Posterior vena cava (tissue), 2 donors: ENCODE data around the gene FAM193B. TPM values are rescaled to one million over a fixed set of nuclear protein-coding genes. Genes with fewer than 3 reads are reported as not detected.
"Not testable (repeated sequence)": the region's sequence is repeated elsewhere in the genome, so short reads cannot be mapped to it uniquely, and the experiment has no call there.

Experiments
- DNase-seq: peaks from one replicate; pipeline ENCODE4 v3.0.0-alpha.2; 2020; ENCODE audit warnings: low spot score
- intact Hi-C, 2 donors: fragments of 100-400 bp; cut with DNase I; formaldehyde crosslinking; loops; one replicate each; pipeline versions ENCODE4 v1.14.1 to v1.14.2; 2022 to 2023
- total RNA-seq, 2 donors: library from RNA; stranded (reverse); fragmentation: NEBNext Ultra II Directional; extraction: Animal tissue kit (Norgen Biotek cat#: 25700); gene quantifications; one replicate each; pipeline ENCODE4 v1.2.1, GENCODE V29; 2021
- donor health status: DM: yes; HTN: yes; CAD: no.
- donor health status: DM: yes; HTN: yes; CAD: no.

The FAM193B gene
- total RNA-seq, 2 donors from 2014 or later: 33.6 to 36.5 TPM

GRCh38 chr5:177590406-177590805, 36.0 kb upstream of the FAM193B start:
- intact Hi-C loops: no loop called here
- DNase-seq: no peak

- intact Hi-C loops: no loop called here
- DNase-seq: peak; percentile 38
Measured at GRCh38 chr5:177588413-177588909, 34.1 kb upstream of the FAM193B start.

GRCh38 chr5:177578316-177578715, 24.0 kb upstream of the FAM193B start:
- intact Hi-C loops: no loop called here
- DNase-seq: no peak

- intact Hi-C loops: no loop called here
- no peak for DNase-seq
Measured at GRCh38 chr5:177576169-177576568, 21.8 kb upstream of the FAM193B start.

GRCh38 chr5:177575488-177575887, 21.1 kb upstream of the FAM193B start:
- no peak for DNase-seq
- intact Hi-C loops: no loop called here

- intact Hi-C loops: no loop called here
- DNase-seq: no peak
Measured at GRCh38 chr5:177569894-177570293, 15.5 kb upstream of the FAM193B start.

- intact Hi-C loops: no loop called here
- no peak for DNase-seq
Measured at GRCh38 chr5:177568326-177568725, 14.0 kb upstream of the FAM193B start.

- DNase-seq: no peak
- intact Hi-C loops: no loop called here
Measured at GRCh38 chr5:177565046-177565445, 10.7 kb upstream of the FAM193B start.

GRCh38 chr5:177559446-177559941, 5.1 kb upstream of the FAM193B start:
- DNase-seq, intact Hi-C loops: not testable (repeated sequence)

- DNase-seq: no peak
- intact Hi-C loops: no loop called here
Measured at GRCh38 chr5:177557796-177558195, 3.4 kb upstream of the FAM193B start.

- intact Hi-C loops: no loop called here
- no peak for DNase-seq
Measured at GRCh38 chr5:177557041-177557647, 2.8 kb upstream of the FAM193B start.

- intact Hi-C loops: no loop called here
- no peak for DNase-seq
Measured at GRCh38 chr5:177555665-177556064, 1.3 kb upstream of the FAM193B start.

GRCh38 chr5:177555228-177555627, 865 bp upstream of the FAM193B start:
- intact Hi-C loops: no loop called here
- DNase-seq: no peak

GRCh38 chr5:177553671-177554429, 513 bp downstream of the FAM193B start:
- intact Hi-C loops: no loop called here
- DNase-seq: peak; percentile 86

GRCh38 chr5:177552839-177553455, 1.4 kb downstream of the FAM193B start:
- no peak for DNase-seq
- intact Hi-C loops: no loop called here

GRCh38 chr5:177550122-177550521, 4.2 kb downstream of the FAM193B start:
- intact Hi-C loops: no loop called here

GRCh38 chr5:177548495-177548894, 5.9 kb downstream of the FAM193B start:
- intact Hi-C loops: no loop called here
- DNase-seq: no peak

More at GRCh38 chr5:177550122-177550521, 4.2 kb downstream of the FAM193B start:
- DNase-seq: no peak

GRCh38 chr5:177547736-177548135, 6.6 kb downstream of the FAM193B start:
- no peak for DNase-seq
- intact Hi-C loops: no loop called here

GRCh38 chr5:177546258-177546741, 8.1 kb downstream of the FAM193B start:
- intact Hi-C loops: no loop called here
- DNase-seq: no peak
